Bronchial epithelial cell (primary cell): Measurements from ENCODE around the gene ADAMTS17. TPM values are rescaled to one million over a fixed set of nuclear protein-coding genes. Genes with fewer than 3 reads are reported as not detected.
"Not testable (repeated sequence)": the region's sequence is repeated elsewhere in the genome, so short reads cannot be mapped to it uniquely, and the experiment has no call there.

Source experiments
- DNase-seq: peaks from one replicate; pipeline ENCODE4 v3.0.0-alpha.2; 2010; ENCODE audit warnings: low read depth
- FAIRE-seq: peaks from 2 replicates; lab custom pipeline; 2011; peaks lifted over from hg19 to GRCh38; lab: Jason Lieb, UNC
- H3K27me3 ChIP-seq: 2 replicates; pipeline ENCODE4 v1.5.1; 2011; ENCODE audit warnings: low read length; ENCODE audit not compliant: control insufficient read depth, insufficient read depth
- H3K36me3 ChIP-seq: 2 replicates; pipeline ENCODE4 v1.5.1; 2011; ENCODE audit warnings: low read length; ENCODE audit not compliant: control insufficient read depth, insufficient read depth
- H3K4me3 ChIP-seq: 2 replicates; pipeline ENCODE4 v1.5.1; 2011; ENCODE audit warnings: mild to moderate bottlenecking, low read depth, low read length, control low read depth
- CTCF ChIP-seq: IDR thresholded peaks from 2 replicates; pipeline ENCODE4 v1.5.1; 2011; ENCODE audit warnings: mild to moderate bottlenecking, moderate library complexity, low read length, control low read depth, inconsistent platforms; ENCODE audit not compliant: insufficient read depth, severe bottlenecking
- total RNA-seq: library from RNA; depleted of rRNA; stranded (reverse); fragments of >200 nt; gene quantifications from 2 replicates; pipeline ENCODE4 v1.2.1, GENCODE V29; 2014

The ADAMTS17 gene
- total RNA-seq, 1 donor from 2014 or later, result 1.1 TPM

- Histone ChIP-seq H3K27me3 (peaks cover under 1% of the 10 kb centered on the region), H3K4me3 (no peak overlapping the region), H3K36me3 (no peaks in the 10 kb centered on the region)
- FAIRE-seq (no peak), DNase-seq (no peak)
- no peak for TF ChIP-seq CTCF
These were observed 3.7 kb upstream of the ADAMTS17 start for GRCh38 chr15:100345438-100345837.

DNA sequence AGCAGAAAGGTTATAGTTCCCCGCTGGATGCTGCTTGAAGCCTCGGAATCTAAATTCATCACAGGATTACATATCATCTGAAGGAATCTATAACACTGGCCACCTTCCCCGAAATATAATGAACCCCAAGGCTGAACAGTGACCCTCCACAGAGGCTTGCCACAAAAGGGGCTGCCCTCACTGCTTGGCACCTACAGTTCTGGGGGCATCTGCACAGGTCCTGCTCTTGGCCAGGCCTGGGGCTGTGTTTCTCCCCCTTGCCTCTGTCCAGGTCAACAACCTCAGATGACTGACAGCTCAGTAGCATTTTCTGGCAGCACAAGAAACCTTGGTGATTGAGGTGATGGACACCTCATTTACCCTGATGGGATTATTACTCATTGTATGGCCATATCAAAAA is 1.5 kb upstream of the ADAMTS17 start:
- no peaks in the 10 kb centered on the region for H3K36me3 ChIP-seq
- FAIRE-seq, result no peak
- H3K27me3 ChIP-seq, result peaks cover 4% of the 10 kb centered on the region
- no peak for TF ChIP-seq CTCF
- DNase-seq, result no peak
- H3K4me3 ChIP-seq, result no peak overlapping the region

GRCh38 chr15:100341239-100341749 is 481 bp downstream of the ADAMTS17 start:
- TF ChIP-seq CTCF, result no peak
- no peak for DNase-seq
- no peaks in the 10 kb centered on the region for H3K36me3 ChIP-seq
- no peak for FAIRE-seq
- H3K27me3 ChIP-seq, result peaks cover 4% of the 10 kb centered on the region
- H3K4me3 ChIP-seq, result peak overlapping the region; percentile 62

GRCh38 chr15:100340721-100341238 is 995 bp downstream of the ADAMTS17 start:
- Histone ChIP-seq H3K36me3 (no peaks in the 10 kb centered on the region), H3K4me3 (peak overlapping the region; percentile 62), H3K27me3 (peaks cover 4% of the 10 kb centered on the region)
- no peak for TF ChIP-seq CTCF
- no peak for DNase-seq
- no peak for FAIRE-seq

GRCh38 chr15:100339999-100340398 is 1.8 kb downstream of the ADAMTS17 start:
- Histone ChIP-seq H3K27me3 (peaks cover 4% of the 10 kb centered on the region), H3K4me3 (no peak overlapping the region), H3K36me3 (no peaks in the 10 kb centered on the region)
- DNase-seq (no peak), FAIRE-seq (no peak)
- TF ChIP-seq CTCF, result no peak

GRCh38 chr15:100339451-100339850 is 2.3 kb downstream of the ADAMTS17 start:
- H3K27me3 ChIP-seq, H3K36me3 ChIP-seq, DNase-seq, H3K4me3 ChIP-seq, FAIRE-seq: not testable (repeated sequence)
